HepG2 (cell line): ENCODE measurements around the gene PVR. TPM values are rescaled to one million over a fixed set of nuclear protein-coding genes. Genes with fewer than 3 reads are reported as not detected.

Experiments used
- ATAC-seq: fragments of 200-7000 bp; cut with Tn5 transposase; 3 replicates; pipeline ENCODE4 v1.9.1; 2020; ENCODE audit warnings: mild to moderate bottlenecking, moderate library complexity
- BruUV-seq: library from RNA; stranded (reverse); fragments of 400-500 nt; replicated peaks from 2 replicates; lab custom pipeline; 2021; lab: Mats Ljungman, UMichigan
- CTCF ChIA-PET: fragments of 300-600 bp; formaldehyde crosslinking; extraction: SDS; loops from one replicate; lab custom pipeline; 2021; ENCODE audit warnings: low total read pairs, inconsistent platforms, low intra/inter-chr PET ratio; lab: Yijun Ruan, JAX
- POLR2A ChIA-PET: fragments of 350-600 bp; sonication (Branson Sonifier 250); formaldehyde crosslinking; loops from one replicate; lab custom pipeline; 2020; ENCODE audit warnings: antibody characterized with exemption, inconsistent platforms; lab: Yijun Ruan, JAX
- DNase-seq: peaks from one replicate; pipeline ENCODE4 v3.0.0-alpha.2; 2015; ENCODE audit warnings: low spot score
- FAIRE-seq: peaks from 3 replicates; lab custom pipeline; 2011; peaks lifted over from hg19 to GRCh38; lab: Jason Lieb, UNC
- H2AFZ ChIP-seq: one replicate; pipeline ENCODE4 v1.6.1; 2011; ENCODE audit warnings: low read length, inconsistent platforms
- H3K27ac ChIP-seq: fragments of 300-600 bp; 3 replicates; pipeline ENCODE4 v1.8.0; 2011; ENCODE audit warnings: mixed run types, mild to moderate bottlenecking, mixed read lengths, low read length, inconsistent platforms; ENCODE audit not compliant: insufficient read depth; ENCODE audit errors: extremely low read length
- H3K27me3 ChIP-seq, 2 experiments: fragments of 200-600 bp in 1 of 2; 2 replicates in 1 of 2; 3 replicates in 1 of 2; pipeline versions ENCODE4 v1.6.0 to v1.8.0; 2011; ENCODE audit warnings: low read length in 2 of 2, mild to moderate bottlenecking in 2 of 2, moderate library complexity in 2 of 2, inconsistent platforms in 1 of 2; ENCODE audit not compliant: insufficient read depth in 2 of 2, control insufficient read depth in 1 of 2
- H3K36me3 ChIP-seq, 2 experiments: fragments of 200-600 bp in 1 of 2; replicated peaks in 1 of 2; 2 replicates in 1 of 2; 3 replicates in 1 of 2; pipeline versions ENCODE4 v1.5.1 to v1.8.0; 2011; ENCODE audit warnings: low read length in 2 of 2, inconsistent platforms in 1 of 2; ENCODE audit not compliant: insufficient read depth in 2 of 2, control insufficient read depth in 1 of 2
- H3K4me1 ChIP-seq: 2 replicates; pipeline ENCODE4 v1.5.1; 2012; ENCODE audit warnings: low read length, inconsistent platforms; ENCODE audit not compliant: insufficient read depth
- H3K4me2 ChIP-seq: 2 replicates; pipeline ENCODE4 v1.6.0; 2011; ENCODE audit warnings: low read depth, low read length, inconsistent platforms
- H3K4me3 ChIP-seq, 3 experiments: fragments of 200-600 bp in 1 of 3; sonication (generic), shearing (Covaris generic) in 1 of 3; replicated peaks in 1 of 3; 2 replicates each; pipeline ENCODE4 v1.5.1; 2011 to 2016; ENCODE audit warnings: low read length in 3 of 3, inconsistent platforms in 2 of 3, low read depth in 2 of 3, mild to moderate bottlenecking in 2 of 3, control low read depth in 1 of 3, mixed read lengths in 1 of 3; ENCODE audit not compliant: insufficient read depth in 1 of 3
- H3K79me2 ChIP-seq: one replicate; pipeline ENCODE4 v1.6.1; 2011; ENCODE audit warnings: low read length, inconsistent platforms; ENCODE audit not compliant: insufficient read depth
- H3K9ac ChIP-seq: 2 replicates; pipeline ENCODE4 v1.6.0; 2011; ENCODE audit warnings: mild to moderate bottlenecking, low read depth, low read length, inconsistent platforms; ENCODE audit not compliant: insufficient read depth
- H3K9me3 ChIP-seq: 2 replicates; pipeline ENCODE4 v1.5.1; 2012; ENCODE audit warnings: mild to moderate bottlenecking, low read length
- H4K20me1 ChIP-seq: 2 replicates; pipeline ENCODE4 v1.6.0; 2011; ENCODE audit warnings: inconsistent platforms, mild to moderate bottlenecking, low read length, moderate library complexity; ENCODE audit not compliant: insufficient read depth
- HNRNPLL ChIP-seq: fragments of 200-400 bp; formaldehyde crosslinking; IDR thresholded peaks from 2 replicates; pipeline ENCODE4 v1.6.1; 2017; ENCODE audit warnings: mild to moderate bottlenecking, low read depth, low read length; ENCODE audit not compliant: poor library complexity, severe bottlenecking
- ZNF598 ChIP-seq: sonication (generic); formaldehyde crosslinking; IDR thresholded peaks from 2 replicates; pipeline ENCODE4 v1.5.1; 2020; ENCODE audit warnings: mild to moderate bottlenecking, missing genetic modification reagents, borderline replicate concordance
- WGBS: methylation state at CpG from one replicate; pipeline ENCODE4 v1.1.6; 2017; ENCODE audit warnings: low lambda C conversion rate; 5-methylcytosine and 5-hydroxymethylcytosine counted together
- in situ Hi-C: cut with HindIII; loops from 2 replicates; pipeline ENCODE4 v1.10.0; 2017; ENCODE audit warnings: low pct_unique_long_range_greater_than_20kb; ENCODE audit not compliant: extremely low pct_ligation_motif_present
- intact Hi-C: fragments of 100-400 bp; cut with micrococcal nuclease; formaldehyde crosslinking; loops from one replicate; pipeline ENCODE4 v1.10.0; 2022; ENCODE audit not compliant: unreplicated experiment
- polyA plus RNA-seq, 8 experiments: library from polyadenylated mRNA; depleted of rRNA in 3 of 8; stranded (reverse) in 7 of 8; unstranded in 1 of 8; fragments of >200 nt; fragmentation: Illumina TruSeq in 4 of 8; extraction: Trizol in 4 of 8; gene quantifications; 2 replicates each; pipeline versions ENCODE4 v1.2.1 to v1.2.3, GENCODE V29; 2011 to 2016; ENCODE audit warnings: low read depth in 4 of 8, missing spikeins in 1 of 8, mixed read lengths in 1 of 8; ENCODE audit not compliant: insufficient read depth in 1 of 8
- total RNA-seq, 5 experiments: library from RNA; depleted of rRNA; stranded (reverse); fragments of >200 nt; fragmentation: Illumina TruSeq; extraction: Trizol; gene quantifications; 2 replicates each; pipeline ENCODE4 v1.2.3, GENCODE V29; 2016; ENCODE audit warnings: low read depth in 1 of 5
- TF ChIP-seq, protein P1 (sequence below): sonication (generic); formaldehyde crosslinking; IDR thresholded peaks from 2 replicates; pipeline ENCODE4 v1.4.0; 2020; ENCODE audit warnings: missing genetic modification reagents
- TF ChIP-seq, protein P2 (sequence below): sonication (generic); formaldehyde crosslinking; conservative IDR thresholded peaks from 2 replicates; pipeline ENCODE4 v1.8.0; 2022; ENCODE audit warnings: missing genetic modification reagents

Gene PVR
- total and polyA plus RNA-seq, 2 of the 13 experiments (the other 11 are each of a cell fraction or from before 2014, with no cell fraction given) = 43.4 to 46.6 TPM

DNA sequence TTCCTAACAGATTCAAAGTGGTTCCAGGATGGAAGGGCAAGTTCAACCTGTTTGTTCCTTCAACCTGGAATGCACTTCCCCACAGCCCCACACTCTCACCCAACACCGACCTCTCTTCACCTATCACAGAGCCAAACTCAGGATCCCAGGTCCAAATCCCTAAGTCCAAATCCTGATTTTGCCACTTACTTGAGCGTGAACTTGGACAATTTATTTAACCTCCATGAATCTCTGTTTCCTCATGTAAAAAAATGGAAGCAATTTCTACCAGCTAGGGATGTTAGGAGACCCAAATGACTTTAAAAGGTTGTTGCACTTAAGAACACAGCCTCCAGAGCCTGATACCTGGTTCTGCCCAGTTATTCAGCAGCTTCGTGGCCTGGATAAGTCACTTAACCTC lies 35.8 kb upstream of the PVR start:
- FAIRE-seq = no peak
- Histone ChIP-seq H2AFZ (no peak overlapping the region), H4K20me1 (no peaks in the 10 kb centered on the region), H3K9ac (no peak overlapping the region), H3K4me3 (no peak overlapping the region), H3K4me2 (no peak overlapping the region), H3K9me3 (no peaks in the 10 kb centered on the region), H3K27me3 (no peaks in the 10 kb centered on the region), H3K4me1 (peaks cover 77% of the 10 kb centered on the region), H3K36me3 (no peaks in the 10 kb centered on the region), H3K79me2 (no peaks in the 10 kb centered on the region), H3K27ac (no peak overlapping the region)
- CTCF ChIA-PET = interaction anchor here (0.7 kb wide), 1 partner anchor 49 kb away, joined by 3 read pairs; no protein-coding TSS in a partner anchor
- BruUV-seq = no TSS peak
- POLR2A ChIA-PET = no interaction called here
- in situ Hi-C loops = no loop called here
- WGBS = 88% methylated on average over 3 of the region's 3 CpGs
- TF ChIP-seq, protein P1, sequence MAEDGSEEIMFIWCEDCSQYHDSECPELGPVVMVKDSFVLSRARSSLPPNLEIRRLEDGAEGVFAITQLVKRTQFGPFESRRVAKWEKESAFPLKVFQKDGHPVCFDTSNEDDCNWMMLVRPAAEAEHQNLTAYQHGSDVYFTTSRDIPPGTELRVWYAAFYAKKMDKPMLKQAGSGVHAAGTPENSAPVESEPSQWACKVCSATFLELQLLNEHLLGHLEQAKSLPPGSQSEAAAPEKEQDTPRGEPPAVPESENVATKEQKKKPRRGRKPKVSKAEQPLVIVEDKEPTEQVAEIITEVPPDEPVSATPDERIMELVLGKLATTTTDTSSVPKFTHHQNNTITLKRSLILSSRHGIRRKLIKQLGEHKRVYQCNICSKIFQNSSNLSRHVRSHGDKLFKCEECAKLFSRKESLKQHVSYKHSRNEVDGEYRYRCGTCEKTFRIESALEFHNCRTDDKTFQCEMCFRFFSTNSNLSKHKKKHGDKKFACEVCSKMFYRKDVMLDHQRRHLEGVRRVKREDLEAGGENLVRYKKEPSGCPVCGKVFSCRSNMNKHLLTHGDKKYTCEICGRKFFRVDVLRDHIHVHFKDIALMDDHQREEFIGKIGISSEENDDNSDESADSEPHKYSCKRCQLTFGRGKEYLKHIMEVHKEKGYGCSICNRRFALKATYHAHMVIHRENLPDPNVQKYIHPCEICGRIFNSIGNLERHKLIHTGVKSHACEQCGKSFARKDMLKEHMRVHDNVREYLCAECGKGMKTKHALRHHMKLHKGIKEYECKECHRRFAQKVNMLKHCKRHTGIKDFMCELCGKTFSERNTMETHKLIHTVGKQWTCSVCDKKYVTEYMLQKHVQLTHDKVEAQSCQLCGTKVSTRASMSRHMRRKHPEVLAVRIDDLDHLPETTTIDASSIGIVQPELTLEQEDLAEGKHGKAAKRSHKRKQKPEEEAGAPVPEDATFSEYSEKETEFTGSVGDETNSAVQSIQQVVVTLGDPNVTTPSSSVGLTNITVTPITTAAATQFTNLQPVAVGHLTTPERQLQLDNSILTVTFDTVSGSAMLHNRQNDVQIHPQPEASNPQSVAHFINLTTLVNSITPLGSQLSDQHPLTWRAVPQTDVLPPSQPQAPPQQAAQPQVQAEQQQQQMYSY (CRISPR knock-in tag) = peak; percentile 89
- TF ChIP-seq, protein P2, sequence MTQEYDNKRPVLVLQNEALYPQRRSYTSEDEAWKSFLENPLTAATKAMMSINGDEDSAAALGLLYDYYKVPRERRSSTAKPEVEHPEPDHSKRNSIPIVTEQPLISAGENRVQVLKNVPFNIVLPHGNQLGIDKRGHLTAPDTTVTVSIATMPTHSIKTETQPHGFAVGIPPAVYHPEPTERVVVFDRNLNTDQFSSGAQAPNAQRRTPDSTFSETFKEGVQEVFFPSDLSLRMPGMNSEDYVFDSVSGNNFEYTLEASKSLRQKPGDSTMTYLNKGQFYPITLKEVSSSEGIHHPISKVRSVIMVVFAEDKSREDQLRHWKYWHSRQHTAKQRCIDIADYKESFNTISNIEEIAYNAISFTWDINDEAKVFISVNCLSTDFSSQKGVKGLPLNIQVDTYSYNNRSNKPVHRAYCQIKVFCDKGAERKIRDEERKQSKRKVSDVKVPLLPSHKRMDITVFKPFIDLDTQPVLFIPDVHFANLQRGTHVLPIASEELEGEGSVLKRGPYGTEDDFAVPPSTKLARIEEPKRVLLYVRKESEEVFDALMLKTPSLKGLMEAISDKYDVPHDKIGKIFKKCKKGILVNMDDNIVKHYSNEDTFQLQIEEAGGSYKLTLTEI (CRISPR knock-in tag) = no peak
- TF ChIP-seq HNRNPLL = no peak
- TF ChIP-seq ZNF598 (CRISPR knock-in tag) = no peak
- no peak for ATAC-seq
- intact Hi-C loops = no loop called here
- no peak for DNase-seq
